Hematopoietic multipotent progenitor cell treated with erythropoietin and hydrocortisone succinate and interleukin-3 and kit ligand, for 6 days (in vitro differentiated cells): ENCODE data around the gene RBCK1.
A peak's percentile ranks its signal among the peaks of the same experiment; 100 is the strongest.
"Not testable (repeated sequence)": the region's sequence is repeated elsewhere in the genome, so short reads cannot be mapped to it uniquely, and the experiment has no call there.

Source experiments
- DNase-seq: peaks from one replicate; pipeline ENCODE4 v3.0.0-alpha.2; 2015

The RBCK1 gene

DNA sequence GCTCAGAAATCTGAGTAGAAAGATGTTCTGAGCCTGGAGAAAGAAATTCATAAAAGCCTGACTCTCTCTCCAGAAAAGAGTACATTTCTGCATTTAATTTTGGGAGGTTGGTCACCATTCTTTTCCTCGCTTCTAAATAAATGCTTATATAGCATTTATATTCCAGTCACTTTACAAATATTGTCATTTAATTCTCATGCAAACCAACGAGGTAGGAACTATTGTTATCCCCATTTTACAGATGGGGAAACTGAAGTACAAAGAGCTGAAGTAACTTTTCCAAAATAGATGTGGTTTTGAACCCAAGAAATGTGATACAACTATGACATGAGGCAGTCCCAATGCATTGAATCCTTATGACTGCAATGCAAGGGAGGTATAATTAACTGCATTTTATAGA is 32.0 kb upstream of the RBCK1 start:
- DNase-seq, result no peak

DNA sequence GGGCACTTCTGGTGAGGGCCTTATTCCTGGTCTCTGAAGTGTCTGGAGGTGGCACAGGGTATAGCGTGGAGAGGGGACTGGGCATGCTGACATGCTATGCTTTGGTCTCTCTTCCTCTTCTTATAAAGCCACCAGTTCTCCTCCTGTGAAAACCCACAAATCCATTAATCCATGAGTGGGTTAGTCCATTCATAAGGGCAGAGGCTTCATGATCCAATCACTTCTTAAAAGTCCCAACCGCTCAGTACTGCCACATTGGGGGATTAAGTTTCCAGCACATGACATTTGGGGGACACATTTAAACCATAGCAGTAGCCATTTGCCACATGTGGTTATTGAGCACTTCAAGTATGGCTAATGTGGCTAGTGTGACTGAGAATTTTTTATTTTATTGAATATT is 31.3 kb upstream of the RBCK1 start:
- no peak for DNase-seq

DNA sequence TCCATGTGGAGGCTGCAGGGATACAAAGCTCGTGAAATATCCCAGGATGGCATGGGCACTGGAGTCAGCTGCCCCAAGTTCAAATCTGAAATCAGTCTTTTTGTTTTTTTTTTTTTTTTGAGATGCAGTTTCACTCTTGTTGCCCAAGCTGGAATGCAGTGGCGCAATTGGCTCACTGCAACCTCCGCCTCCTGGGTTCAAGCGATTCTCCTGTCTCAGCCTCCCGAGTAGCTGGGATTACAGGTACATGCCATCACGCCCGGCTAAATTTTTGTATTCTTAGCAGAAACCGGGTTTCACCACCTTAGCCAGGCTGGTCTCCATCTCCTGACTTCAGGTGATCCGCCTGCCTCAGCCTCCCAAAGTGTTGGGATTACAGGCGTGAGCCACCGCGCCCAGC is 30.5 kb upstream of the RBCK1 start:
- not testable (repeated sequence) for DNase-seq

GRCh38 chr20:378961-379336 is 29.1 kb upstream of the RBCK1 start:
- DNase-seq, result no peak

GRCh38 chr20:380763-381580 is 27.1 kb upstream of the RBCK1 start:
- DNase-seq, result peak; percentile 66

DNA sequence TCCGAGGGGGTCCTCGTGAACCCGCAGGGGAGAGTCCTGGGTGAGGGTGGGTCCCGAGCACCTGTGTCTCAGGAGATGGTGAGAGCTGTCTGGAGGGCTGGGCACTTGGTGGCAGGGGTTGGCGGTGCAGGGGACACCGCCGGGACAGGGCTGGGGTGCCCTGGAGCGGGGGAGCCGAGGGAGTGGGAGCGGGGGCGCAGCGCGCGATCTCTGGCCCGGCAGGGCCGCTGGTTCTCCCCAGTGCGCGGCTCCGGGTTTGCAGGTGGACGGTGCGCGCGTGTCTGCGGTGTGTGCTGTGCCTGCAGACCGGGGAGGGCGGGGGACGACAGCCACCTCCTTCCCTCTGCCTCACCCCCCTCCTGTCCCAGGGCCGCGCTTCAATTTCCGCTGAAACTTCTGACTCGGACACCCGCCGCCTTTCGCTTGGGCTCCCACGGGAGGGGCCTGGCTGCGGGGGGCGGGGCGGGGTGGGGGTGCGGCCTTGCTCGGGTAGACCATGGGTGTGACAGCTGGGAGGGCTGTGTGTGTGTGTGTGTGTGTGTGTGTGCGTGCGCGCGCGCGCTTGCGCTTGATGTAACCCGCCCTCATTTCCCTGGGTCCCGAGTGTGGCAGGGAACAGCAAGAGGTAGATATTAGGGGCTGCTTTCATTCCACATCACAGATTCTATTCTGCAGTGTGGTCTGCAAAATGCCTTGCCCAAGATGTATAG is 26.4 kb upstream of the RBCK1 start:
- peak; percentile 83 for DNase-seq

- DNase-seq, result no peak
These were observed 25.6 kb upstream of the RBCK1 start for GRCh38 chr20:382291-383115.

DNA sequence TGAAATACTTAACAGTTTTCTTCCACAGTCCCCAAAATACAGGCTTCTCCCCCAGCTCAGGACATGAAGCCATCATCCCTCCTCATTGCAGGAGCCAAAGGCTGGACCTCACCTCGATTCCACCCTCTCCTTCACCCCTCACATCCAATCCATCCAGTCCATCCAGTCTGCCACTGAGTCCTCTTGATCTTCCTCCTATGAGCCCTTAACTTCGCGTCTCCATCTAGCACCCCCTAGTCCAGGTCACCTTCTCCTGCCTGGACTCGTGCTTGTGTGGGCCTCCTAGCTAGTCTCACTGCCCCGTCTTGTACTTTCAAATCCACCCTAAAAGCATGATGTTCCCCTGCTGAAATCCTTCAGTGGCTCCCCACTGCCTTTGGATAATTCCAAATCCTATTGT is 24.2 kb upstream of the RBCK1 start:
- no peak for DNase-seq

DNA sequence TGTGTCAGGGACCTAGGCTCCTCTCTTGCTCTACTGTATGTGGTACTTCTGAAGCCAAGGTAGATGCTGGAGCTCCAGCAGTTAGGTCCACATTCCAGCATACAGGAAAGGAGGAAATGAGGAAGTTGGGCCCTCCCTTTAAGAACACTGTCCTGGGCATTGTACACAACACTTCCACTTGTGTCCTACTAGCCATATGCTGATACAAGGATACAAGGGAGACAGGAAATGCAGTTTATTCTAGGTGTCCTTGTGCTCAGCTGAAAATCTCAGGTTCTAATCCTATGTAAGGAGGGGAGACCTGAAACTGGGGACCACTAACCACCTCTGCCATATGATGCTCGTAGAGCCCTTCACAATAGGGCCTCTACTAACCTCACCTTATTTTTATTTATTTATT is 23.4 kb upstream of the RBCK1 start:
- no peak for DNase-seq

DNA sequence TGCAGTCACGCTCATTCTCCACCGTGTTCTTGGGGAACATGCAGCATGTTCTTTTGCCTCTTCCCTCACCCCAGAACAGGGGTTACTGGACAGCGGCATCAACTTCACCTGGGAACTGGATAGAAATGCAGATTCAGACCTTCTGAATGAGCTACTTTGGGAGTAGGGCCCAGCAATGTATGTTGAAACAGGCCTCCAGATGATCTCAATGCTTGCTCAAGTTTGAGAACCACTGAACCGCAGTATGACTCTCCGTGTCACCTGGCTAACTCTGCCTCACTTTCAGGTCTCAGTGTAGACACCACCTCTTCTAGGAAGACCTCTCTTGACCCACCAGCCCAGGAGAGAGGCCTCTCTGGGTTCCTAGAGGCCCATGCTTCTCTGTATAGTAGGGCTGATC is 22.7 kb upstream of the RBCK1 start:
- DNase-seq, result no peak

DNA sequence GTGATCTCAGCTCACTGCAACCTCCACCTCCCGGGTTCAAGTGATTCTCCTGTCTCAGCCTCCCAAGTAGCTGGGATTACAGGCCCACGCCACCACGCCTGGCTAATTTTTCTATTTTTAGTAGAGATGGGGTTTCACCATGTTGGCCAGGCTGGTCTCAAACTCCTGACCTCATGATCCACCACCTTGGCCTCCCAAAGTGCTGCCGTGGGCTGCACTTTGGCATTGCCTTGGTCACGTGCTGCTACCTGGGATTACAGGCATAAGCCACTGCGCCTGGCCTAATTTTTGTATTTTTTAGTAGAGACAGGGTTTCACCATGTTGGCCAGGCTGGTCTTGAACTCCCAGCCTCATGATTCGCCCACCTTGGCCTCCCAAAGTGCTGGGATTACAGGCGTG is 21.5 kb upstream of the RBCK1 start:
- DNase-seq, result not testable (repeated sequence)

DNA sequence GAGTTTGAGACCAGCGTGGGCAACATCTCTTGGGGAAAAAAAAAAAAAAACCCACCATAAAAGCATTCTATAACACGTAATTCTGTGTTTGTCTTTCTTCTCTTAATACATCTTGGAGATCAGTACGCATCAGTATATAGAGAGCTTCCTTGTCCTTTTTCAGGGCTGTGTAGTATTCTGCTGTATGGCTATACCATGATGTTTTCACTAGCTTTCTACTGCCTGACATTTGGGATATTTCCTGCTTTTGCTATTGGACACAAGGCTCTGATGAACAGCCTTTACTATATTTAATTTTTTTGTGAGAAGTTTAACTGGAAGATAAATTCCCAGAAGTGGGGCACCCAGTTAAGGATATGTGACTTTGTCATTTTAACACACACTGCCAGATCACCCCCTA is 20.6 kb upstream of the RBCK1 start:
- no peak for DNase-seq

- DNase-seq, result no peak
These were observed 19.8 kb upstream of the RBCK1 start for GRCh38 chr20:388034-388994.

DNA sequence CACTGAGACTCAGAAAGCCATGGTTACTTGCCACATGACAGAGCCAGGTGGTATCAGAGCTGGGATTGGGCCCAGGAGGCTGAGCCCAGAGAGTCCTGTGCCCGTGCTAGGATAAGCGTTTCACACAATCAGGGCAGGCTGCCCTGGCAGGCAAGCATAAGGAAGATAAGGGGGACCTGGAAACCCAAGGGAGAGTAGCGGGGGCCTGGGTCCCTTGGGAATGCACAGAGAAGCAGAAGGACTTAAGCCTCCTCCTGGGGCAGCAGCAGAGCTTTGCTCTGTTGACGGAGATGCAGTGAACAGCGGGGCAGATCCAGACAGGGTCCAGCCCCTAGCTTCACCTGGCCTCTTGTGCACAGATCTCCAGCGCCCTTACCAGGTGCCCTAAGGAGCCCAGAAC is 18.9 kb upstream of the RBCK1 start:
- no peak for DNase-seq

- DNase-seq, result no peak
These were observed 16.9 kb upstream of the RBCK1 start for GRCh38 chr20:391041-391711.

GRCh38 chr20:393296-393695 is 14.8 kb upstream of the RBCK1 start:
- DNase-seq, result not testable (repeated sequence)

DNA sequence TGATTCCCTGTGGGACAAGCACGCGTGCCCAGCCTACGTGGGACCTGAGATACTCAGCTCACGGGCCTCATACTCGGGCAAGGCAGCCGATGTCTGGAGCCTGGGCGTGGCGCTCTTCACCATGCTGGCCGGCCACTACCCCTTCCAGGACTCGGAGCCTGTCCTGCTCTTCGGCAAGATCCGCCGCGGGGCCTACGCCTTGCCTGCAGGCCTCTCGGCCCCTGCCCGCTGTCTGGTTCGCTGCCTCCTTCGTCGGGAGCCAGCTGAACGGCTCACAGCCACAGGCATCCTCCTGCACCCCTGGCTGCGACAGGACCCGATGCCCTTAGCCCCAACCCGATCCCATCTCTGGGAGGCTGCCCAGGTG is 11.9 kb upstream of the RBCK1 start:
- DNase-seq, result no peak

- no peak for DNase-seq
These were observed 11.3 kb upstream of the RBCK1 start for GRCh38 chr20:396619-397431.

DNA sequence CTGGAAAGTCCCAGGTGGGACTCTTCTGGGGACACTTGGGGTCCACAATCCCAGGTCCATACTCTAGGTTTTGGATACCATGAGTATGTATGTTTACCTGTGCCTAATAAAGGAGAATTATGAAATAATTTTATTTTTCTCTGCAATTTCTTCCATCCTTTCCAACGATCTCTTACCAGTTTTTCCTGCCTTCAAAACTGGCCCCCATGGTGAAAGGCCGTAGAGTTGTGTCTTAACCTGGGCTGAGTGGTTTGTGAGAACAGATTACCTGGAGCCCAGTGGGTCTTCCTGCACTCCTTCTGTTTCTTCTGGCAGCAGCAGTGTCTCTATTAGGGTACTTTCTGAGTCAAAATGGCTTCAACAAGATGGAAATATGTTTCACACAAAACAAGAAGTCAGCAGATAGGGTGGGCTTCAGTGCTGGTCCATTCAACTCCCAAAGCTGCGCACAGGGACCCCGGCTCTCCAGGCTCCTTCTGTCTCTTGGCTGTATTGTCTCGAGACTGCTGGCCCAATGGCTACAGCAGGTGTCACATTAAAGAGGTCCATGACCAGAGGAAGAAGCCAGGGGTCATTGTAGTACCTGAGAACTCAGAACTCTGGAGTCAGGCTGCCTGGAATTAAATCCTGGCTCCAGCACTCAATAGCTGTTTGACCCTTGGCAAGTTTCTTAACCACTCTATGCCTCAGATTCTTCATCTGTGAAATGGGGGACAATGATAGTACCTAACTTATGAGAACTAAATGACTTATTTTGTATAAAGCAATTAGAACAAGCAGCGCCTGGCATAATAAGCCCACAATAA is 10.5 kb upstream of the RBCK1 start:
- DNase-seq, result no peak

DNA sequence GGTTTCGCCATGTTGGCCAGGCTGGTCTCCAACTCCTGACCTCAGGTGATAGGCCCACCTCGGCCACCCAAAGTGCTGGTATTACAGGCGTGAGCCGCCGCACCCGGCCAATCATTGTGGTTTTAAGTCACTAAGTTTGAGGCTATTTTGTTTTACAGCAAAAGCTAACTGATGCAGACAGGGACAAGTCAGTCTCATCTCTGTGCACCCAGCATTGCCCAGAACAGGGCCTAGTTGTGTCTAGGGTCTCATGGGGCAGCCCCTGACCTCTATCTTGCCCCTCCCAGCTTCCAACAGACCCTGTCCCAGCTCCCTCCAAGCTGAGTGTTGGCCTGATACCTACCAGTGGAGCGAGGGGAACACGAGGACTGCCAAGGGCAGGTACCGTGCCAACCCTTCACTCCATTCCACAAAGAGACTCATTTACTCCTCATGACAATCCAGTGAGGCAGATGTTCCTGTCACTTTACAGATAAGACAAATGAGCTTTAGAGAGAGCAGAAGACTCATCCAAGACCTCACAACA is 8.9 kb upstream of the RBCK1 start:
- DNase-seq, result peak; percentile 59
